IPS-18a (cell line): ENCODE results near the gene PTPRN2.

Source experiments
- H3K27ac ChIP-seq: one replicate; pipeline ENCODE4 v1.5.1; 2013; ENCODE audit warnings: low read length
- H3K27me3 ChIP-seq: one replicate; pipeline ENCODE4 v1.6.1; 2013; ENCODE audit warnings: mild to moderate bottlenecking, low read length; ENCODE audit not compliant: control insufficient read depth, insufficient read depth
- H3K36me3 ChIP-seq: one replicate; pipeline ENCODE4 v1.6.1; 2013; ENCODE audit warnings: low read depth, low read length; ENCODE audit not compliant: control insufficient read depth
- H3K4me1 ChIP-seq: one replicate; pipeline ENCODE4 v1.6.1; 2013; ENCODE audit warnings: low read depth, low read length; ENCODE audit not compliant: control insufficient read depth
- H3K4me3 ChIP-seq: one replicate; pipeline ENCODE4 v1.5.1; 2013; ENCODE audit warnings: low read length
- H3K9ac ChIP-seq: one replicate; pipeline ENCODE4 v1.6.1; 2013; ENCODE audit warnings: mild to moderate bottlenecking, low read length, moderate library complexity
- H3K9me3 ChIP-seq: one replicate; pipeline ENCODE4 v1.6.1; 2013; ENCODE audit warnings: low read depth, low read length; ENCODE audit not compliant: control insufficient read depth

Gene PTPRN2

DNA sequence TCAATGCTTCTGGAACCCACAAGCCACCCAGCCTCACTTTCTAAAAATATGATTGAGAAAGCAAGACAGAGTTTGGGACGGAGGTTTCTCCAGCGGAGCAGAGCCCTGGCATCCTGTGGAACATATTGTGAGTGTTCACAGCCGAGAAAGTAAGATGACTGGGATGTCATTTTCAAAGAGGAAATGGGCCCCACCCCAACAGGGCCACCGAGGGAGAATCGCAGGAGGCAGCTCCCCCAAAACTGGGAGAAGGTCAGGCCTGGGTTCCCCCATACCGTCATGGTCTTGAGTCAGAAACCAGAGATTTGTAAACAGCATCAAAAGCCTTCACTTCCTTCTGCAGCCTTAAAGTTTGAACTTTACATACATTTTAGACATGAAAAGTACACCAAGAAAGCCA, 560.0 kb downstream of the PTPRN2 start:
- Histone ChIP-seq H3K4me3 (no peak overlapping the region), H3K4me1 (no peaks in the 10 kb centered on the region), H3K9me3 (no peaks in the 10 kb centered on the region), H3K27me3 (no peaks in the 10 kb centered on the region), H3K36me3 (no peaks in the 10 kb centered on the region), H3K27ac (no peak overlapping the region), H3K9ac (no peak overlapping the region)

DNA sequence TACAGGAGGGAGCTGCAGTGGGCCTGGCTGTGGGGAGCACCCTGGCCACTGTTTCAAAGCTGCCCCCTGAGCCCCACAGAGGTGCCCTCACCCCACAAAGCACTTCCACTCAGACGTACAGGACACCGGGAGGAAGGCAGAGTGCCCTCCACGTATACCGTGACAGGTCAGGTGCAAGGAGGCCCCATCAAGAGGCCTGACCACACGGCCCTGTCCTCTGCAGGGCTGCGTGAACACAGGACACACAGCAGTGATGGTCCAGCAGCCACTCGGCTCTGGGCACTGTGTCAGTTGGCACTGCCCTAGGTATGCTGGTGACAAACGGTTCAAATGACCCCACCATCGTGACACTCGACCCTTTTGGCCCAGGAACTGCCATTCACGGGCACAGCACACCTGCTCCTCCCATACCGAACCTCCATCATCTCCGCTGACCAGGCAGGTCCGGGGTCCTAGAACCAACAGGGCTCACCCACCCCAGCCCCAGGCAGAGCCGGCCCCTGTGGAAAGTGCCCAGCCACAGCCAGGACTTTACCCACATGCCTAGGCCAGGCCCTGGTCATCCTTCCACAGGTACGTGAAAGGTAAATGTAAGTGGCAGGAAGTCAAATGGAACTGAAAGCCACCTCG, 560.9 kb downstream of the PTPRN2 start:
- Histone ChIP-seq H3K4me3 (no peak overlapping the region), H3K27me3 (no peaks in the 10 kb centered on the region), H3K27ac (no peak overlapping the region), H3K9ac (no peak overlapping the region), H3K4me1 (no peaks in the 10 kb centered on the region), H3K36me3 (no peaks in the 10 kb centered on the region), H3K9me3 (no peaks in the 10 kb centered on the region)

DNA sequence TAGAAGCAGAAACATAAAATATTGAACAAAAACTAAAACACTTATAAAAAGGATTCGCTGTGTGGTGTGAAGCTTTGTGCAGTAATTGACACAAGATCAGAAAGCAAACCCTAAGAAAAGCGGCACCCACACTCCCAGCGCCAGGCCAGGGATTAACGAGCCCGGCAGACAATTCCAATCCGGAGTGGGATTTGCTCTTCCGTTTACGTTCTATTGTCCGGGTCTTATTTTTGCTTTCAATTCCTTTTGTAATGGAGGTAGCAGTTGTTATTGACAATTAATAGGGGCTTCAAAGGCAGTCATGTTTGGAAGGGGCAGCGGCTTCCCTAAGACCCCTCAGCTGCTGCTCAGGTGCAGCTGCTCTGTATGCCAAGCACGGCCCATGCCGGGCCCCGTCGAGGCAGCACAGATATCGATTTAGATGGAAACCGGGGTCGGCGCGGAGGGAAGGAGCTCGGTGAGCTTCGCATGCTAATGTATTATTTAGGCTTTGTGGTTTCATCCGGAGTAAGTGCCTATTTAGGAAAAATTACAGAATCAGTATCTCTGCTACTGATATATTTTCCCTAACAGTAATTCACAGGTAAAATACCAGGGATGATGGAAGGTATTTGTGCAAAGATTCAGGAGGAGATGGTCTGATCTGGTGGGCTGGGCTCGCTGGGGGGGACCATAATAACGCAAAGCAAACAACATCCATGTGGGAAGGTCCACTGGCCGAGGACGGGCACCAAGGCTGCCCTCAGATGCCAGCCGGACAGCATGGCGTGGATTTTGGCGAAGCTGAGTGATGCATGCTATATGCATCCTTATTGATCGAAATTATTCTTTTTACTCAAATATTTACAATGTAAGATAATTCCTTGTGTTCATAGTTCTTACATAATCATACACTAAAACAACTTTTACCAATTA, 561.7 kb downstream of the PTPRN2 start:
- H3K9ac ChIP-seq: no peak overlapping the region
- no peaks in the 10 kb centered on the region for H3K9me3 ChIP-seq
- no peak overlapping the region for H3K4me3 ChIP-seq
- H3K36me3 ChIP-seq: no peaks in the 10 kb centered on the region
- no peak overlapping the region for H3K27ac ChIP-seq
- peaks cover 5% of the 10 kb centered on the region for H3K4me1 ChIP-seq
- no peaks in the 10 kb centered on the region for H3K27me3 ChIP-seq

DNA sequence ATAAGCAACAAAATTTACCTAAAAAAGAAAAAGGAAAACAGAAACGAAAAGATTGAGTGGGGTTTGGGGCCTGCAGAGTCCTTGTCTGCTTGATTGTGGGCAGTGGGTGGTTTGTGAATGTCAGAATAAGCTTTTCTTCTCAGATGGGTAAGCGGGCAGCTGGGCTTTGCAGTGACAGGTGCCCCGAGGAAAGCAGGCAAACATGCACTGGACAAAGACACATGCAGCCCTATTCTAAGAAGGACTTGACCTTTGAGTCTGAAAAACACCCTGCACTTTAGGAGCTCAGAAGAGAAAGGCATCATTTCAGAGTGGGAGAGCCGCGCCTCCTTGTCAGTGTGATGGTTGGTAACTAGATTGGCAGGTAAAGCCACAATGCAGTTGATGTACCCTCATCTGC, 562.7 kb downstream of the PTPRN2 start:
- no peaks in the 10 kb centered on the region for H3K27me3 ChIP-seq
- no peak overlapping the region for H3K27ac ChIP-seq
- H3K36me3 ChIP-seq: no peaks in the 10 kb centered on the region
- H3K4me3 ChIP-seq: no peak overlapping the region
- H3K4me1 ChIP-seq: peaks cover 7% of the 10 kb centered on the region
- H3K9me3 ChIP-seq: no peaks in the 10 kb centered on the region
- no peak overlapping the region for H3K9ac ChIP-seq

DNA sequence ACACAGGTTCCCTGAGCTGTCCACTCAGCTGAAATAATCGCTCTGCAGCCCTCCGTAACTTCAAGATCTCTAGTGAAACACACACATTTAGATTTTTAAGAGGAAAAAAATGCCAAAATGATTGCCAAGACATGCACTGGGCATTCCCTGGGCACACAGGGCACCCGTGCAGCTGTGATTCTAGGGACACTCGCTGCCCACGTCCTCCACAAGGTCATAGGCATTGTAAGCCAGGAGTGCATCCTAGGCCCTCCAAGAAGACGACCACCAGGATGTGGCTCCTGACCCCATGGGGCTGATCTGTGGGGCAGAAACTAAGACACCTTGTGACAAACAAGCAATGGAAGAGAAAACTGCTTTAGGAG, 563.3 kb downstream of the PTPRN2 start:
- Histone ChIP-seq H3K9ac (no peak overlapping the region), H3K27me3 (no peaks in the 10 kb centered on the region), H3K4me3 (no peak overlapping the region)

DNA sequence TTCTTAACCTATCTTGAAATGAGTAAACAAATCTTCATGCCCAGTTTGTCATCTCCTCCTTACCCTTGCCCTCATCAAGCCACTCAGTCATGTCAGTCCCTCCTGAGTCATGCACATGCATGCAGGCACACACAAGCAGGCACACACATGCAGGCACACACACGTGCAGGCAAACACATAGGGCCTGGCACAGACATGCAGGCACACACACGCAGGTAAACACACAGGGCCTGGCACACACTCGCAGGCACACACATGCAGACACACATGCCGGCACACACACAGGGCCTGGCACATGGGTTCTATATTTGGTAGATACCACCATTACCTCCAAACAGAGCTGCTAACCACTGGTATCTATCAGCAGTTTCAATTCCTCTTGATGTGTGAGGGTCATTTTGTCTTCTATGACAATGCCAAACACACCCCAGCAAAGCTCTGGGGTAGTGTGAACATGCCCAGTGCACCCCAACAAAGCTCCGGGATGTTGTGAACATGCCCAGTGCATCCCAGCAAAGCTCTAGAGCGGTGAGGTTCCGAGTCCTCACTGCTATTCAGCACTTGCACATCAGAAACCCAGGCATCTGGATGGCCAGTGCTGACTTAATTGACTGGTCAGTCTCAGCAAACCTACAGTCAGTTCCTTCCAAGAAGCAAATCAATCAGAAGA, 563.8 kb downstream of the PTPRN2 start:
- H3K4me3 ChIP-seq: no peak overlapping the region
- peaks cover 7% of the 10 kb centered on the region for H3K4me1 ChIP-seq
- no peak overlapping the region for H3K9ac ChIP-seq
- no peaks in the 10 kb centered on the region for H3K27me3 ChIP-seq
- no peak overlapping the region for H3K27ac ChIP-seq
- H3K36me3 ChIP-seq: no peaks in the 10 kb centered on the region
- no peaks in the 10 kb centered on the region for H3K9me3 ChIP-seq

More for the DNA sequence above, 563.3 kb downstream of the PTPRN2 start:
- Histone ChIP-seq H3K27ac (no peak overlapping the region), H3K9me3 (no peaks in the 10 kb centered on the region), H3K36me3 (no peaks in the 10 kb centered on the region), H3K4me1 (peaks cover 7% of the 10 kb centered on the region)

DNA sequence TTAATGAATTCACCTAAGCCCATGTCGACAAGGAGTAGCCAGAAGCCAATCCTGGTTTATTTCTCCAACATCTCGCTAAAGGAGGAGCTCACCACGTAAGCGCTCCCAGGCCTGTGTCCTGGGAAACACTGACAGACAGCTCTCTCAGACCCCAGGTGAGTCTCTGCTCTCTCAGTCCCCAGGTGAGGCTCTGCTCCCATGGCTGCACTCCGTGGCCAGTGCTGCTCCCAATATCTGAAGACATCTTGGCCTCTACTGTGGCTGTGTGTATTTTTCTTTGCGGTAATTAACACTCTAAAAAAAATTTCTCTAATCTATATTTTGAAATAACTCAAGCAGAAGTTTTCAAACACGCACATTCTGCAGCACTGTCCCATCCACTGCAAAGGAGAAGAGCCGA, 564.5 kb downstream of the PTPRN2 start:
- Histone ChIP-seq H3K27me3 (peaks cover 2% of the 10 kb centered on the region), H3K4me1 (peaks cover 8% of the 10 kb centered on the region), H3K36me3 (no peaks in the 10 kb centered on the region), H3K9me3 (no peaks in the 10 kb centered on the region), H3K4me3 (no peak overlapping the region), H3K27ac (no peak overlapping the region), H3K9ac (no peak overlapping the region)

DNA sequence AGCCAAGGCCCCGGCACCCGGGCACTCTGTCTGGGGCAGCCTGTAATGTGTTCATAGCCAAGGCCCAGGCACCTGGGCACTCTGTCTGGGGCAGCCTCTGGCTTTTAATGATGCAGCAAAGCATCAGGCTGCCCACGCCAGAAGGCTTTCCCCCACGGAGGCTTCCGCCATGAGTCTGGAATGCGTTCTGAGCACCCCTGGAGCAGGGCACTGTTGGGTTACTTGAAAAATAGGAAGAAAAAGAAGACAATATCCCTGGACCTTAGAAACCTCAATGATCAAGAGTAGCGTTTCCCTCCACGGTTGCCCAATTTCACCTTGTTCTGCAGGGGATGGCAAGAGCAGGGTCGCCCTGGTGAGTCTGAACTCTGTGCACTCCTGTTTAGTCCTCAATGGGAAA, 565.0 kb downstream of the PTPRN2 start:
- H3K9ac ChIP-seq: no peak overlapping the region
- H3K27ac ChIP-seq: no peak overlapping the region
- H3K9me3 ChIP-seq: no peaks in the 10 kb centered on the region
- H3K27me3 ChIP-seq: peaks cover 7% of the 10 kb centered on the region
- no peaks in the 10 kb centered on the region for H3K36me3 ChIP-seq
- peaks cover 13% of the 10 kb centered on the region for H3K4me1 ChIP-seq
- H3K4me3 ChIP-seq: no peak overlapping the region

DNA sequence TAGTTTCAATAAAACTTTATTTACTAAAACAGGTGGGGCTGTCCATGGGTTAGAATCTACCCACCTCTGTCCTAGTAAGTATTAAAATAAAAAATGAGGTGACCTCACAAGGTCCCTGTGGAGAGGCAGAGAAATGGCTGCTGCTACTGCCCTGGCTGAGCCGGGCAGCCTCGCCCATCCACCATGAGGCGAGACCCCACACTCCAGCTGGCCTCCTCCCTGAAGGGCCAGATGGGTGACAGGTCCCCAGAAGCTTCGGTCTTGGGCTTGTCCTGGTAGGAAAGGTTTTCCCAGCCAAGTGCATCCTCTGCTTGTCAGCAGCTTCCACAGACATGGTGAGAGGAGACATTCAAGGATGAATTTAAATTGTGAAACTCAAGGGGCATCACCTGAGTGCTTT, 565.8 kb downstream of the PTPRN2 start:
- no peak overlapping the region for H3K27ac ChIP-seq
- H3K9me3 ChIP-seq: no peaks in the 10 kb centered on the region
- peaks cover 19% of the 10 kb centered on the region for H3K4me1 ChIP-seq
- no peaks in the 10 kb centered on the region for H3K36me3 ChIP-seq
- no peak overlapping the region for H3K9ac ChIP-seq
- H3K4me3 ChIP-seq: no peak overlapping the region
- peaks cover 7% of the 10 kb centered on the region for H3K27me3 ChIP-seq

DNA sequence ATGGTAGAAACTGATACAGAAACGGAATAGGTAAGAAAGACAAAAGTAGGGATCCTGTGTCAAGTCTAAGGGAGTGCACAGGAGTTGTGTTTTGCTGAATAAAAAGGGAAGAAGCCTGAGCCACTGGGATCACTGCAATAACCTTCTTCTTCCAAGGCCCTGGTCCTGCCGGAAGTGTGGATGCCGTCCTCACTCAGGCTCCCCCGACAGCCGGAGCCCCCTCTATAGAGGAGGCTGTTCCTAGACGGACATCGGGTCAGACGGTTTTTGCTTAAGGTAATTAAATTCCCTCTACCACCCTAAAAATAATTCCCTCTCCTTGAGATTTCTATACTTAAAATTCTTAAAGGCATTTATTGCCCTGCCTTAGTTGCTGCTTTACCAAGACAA, 566.9 kb downstream of the PTPRN2 start:
- Histone ChIP-seq H3K4me3 (no peak overlapping the region), H3K9ac (no peak overlapping the region), H3K4me1 (peaks cover 28% of the 10 kb centered on the region), H3K27me3 (peaks cover 10% of the 10 kb centered on the region), H3K9me3 (no peaks in the 10 kb centered on the region), H3K36me3 (no peaks in the 10 kb centered on the region), H3K27ac (no peak overlapping the region)

DNA sequence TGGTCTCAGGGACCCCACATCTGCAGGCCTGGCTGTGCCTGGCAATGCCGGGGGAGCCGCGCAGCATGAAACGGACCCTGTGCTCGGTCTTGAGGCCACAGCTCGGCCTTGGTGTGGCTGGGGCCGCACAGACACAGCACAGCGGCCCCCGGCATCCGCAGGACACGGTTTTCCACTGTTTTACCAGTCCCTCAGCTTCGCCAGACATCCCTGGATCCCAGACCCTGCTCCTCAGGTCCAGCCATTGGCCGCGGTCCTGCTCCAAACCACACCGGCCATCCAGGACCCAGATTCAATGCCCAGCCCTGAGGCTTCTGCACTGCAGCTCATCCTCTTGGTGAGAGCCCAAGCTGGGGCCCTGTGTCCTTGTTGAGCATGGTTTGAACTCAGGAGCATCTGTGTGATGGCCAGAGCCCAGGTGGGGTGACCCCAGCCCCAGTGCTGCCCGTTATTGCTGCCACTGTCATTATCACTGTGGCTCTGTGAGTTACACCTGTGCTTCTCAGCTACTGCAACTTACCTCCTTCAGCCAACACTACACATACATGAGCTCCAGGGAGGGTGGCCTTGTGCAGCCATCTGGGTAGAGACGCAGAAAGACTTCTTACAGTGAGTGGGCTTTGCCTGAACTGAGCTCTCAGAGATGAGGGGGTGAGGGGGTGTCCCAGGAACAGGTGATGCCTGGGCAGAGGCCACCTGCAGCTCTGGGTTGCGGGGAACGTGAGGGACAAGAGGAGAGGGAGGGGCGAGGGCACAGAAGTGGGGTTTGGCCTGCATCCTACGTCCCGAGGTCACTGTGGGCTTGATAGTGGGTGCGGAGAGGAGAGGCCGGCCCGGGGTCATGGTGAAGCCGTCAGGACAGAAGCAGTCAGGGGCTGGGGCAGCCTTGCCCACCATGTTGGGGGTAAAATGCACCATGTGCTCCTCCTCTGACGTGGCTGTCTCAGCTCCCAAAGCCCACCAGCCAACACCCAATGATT, 567.6 kb downstream of the PTPRN2 start:
- H3K27ac ChIP-seq: no peak overlapping the region
- no peaks in the 10 kb centered on the region for H3K36me3 ChIP-seq
- peaks cover 17% of the 10 kb centered on the region for H3K27me3 ChIP-seq
- H3K4me3 ChIP-seq: no peak overlapping the region
- peaks cover 35% of the 10 kb centered on the region for H3K4me1 ChIP-seq
- no peaks in the 10 kb centered on the region for H3K9me3 ChIP-seq
- H3K9ac ChIP-seq: no peak overlapping the region
